HepG2 (cell line): ENCODE measurements around the gene ICAM5. TPM values are rescaled to one million over a fixed set of nuclear protein-coding genes. Genes with fewer than 3 reads are reported as not detected.

Source experiments
- GABPA ChIP-seq, 2 experiments: IDR thresholded peaks; 2 replicates each; pipeline ENCODE4 v1.6.1; 2011 to 2016; ENCODE audit warnings: low read depth in 2 of 2, low read length in 1 of 2, missing biosample characterization in 1 of 2, missing genetic modification characterization in 1 of 2
- IRF9 ChIP-seq: sonication (generic); formaldehyde crosslinking; IDR thresholded peaks from 2 replicates; pipeline ENCODE4 v1.8.0; 2022; ENCODE audit warnings: missing genetic modification reagents, mild to moderate bottlenecking, borderline replicate concordance
- PBX2 ChIP-seq: IDR thresholded peaks from 2 replicates; pipeline ENCODE4 v1.6.1; 2016; ENCODE audit warnings: control low read depth
- RXRB ChIP-seq: IDR thresholded peaks from 2 replicates; pipeline ENCODE4 v1.6.1; 2016; ENCODE audit warnings: borderline replicate concordance, missing genetic modification reagents, missing compliant biosample characterization
- ZFY ChIP-seq: sonication (generic); formaldehyde crosslinking; IDR thresholded peaks from 2 replicates; pipeline ENCODE4 v1.4.0; 2020; ENCODE audit warnings: missing genetic modification reagents
- ZNF329 ChIP-seq: sonication (generic); formaldehyde crosslinking; IDR thresholded peaks from 2 replicates; pipeline ENCODE4 v1.9.0; 2021; ENCODE audit warnings: low read depth, mild to moderate bottlenecking, missing genetic modification reagents
- ZNF615 ChIP-seq: sonication (generic); formaldehyde crosslinking; IDR thresholded peaks from 2 replicates; pipeline ENCODE4 v1.5.0; 2020; ENCODE audit warnings: mild to moderate bottlenecking, missing genetic modification reagents, borderline replicate concordance
- ZNF687 ChIP-seq: sonication (generic); formaldehyde crosslinking; IDR thresholded peaks from 2 replicates; pipeline ENCODE4 v1.5.1; 2020; ENCODE audit warnings: mild to moderate bottlenecking, missing genetic modification reagents, moderate library complexity
- ZNF749 ChIP-seq: sonication (generic); formaldehyde crosslinking; IDR thresholded peaks from 2 replicates; pipeline ENCODE4 v1.8.0; 2022; ENCODE audit warnings: mild to moderate bottlenecking, missing genetic modification reagents, moderate library complexity, borderline replicate concordance
- ZNF878 ChIP-seq: sonication (generic); formaldehyde crosslinking; IDR thresholded peaks from 2 replicates; pipeline ENCODE4 v1.8.1; 2023; ENCODE audit warnings: mild to moderate bottlenecking, missing genetic modification reagents, moderate library complexity
- polyA plus RNA-seq, 8 experiments: library from polyadenylated mRNA; depleted of rRNA in 3 of 8; stranded (reverse) in 7 of 8; unstranded in 1 of 8; fragments of >200 nt; fragmentation: Illumina TruSeq in 4 of 8; extraction: Trizol in 4 of 8; gene quantifications; 2 replicates each; pipeline versions ENCODE4 v1.2.1 to v1.2.3, GENCODE V29; 2011 to 2016; ENCODE audit warnings: low read depth in 4 of 8, missing spikeins in 1 of 8, mixed read lengths in 1 of 8; ENCODE audit not compliant: insufficient read depth in 1 of 8
- total RNA-seq, 5 experiments: library from RNA; depleted of rRNA; stranded (reverse); fragments of >200 nt; fragmentation: Illumina TruSeq; extraction: Trizol; gene quantifications; 2 replicates each; pipeline ENCODE4 v1.2.3, GENCODE V29; 2016; ENCODE audit warnings: low read depth in 1 of 5
- TF ChIP-seq, protein P1 (sequence below): sonication (generic); formaldehyde crosslinking; IDR thresholded peaks from 2 replicates; pipeline ENCODE4 v1.8.1; 2022; ENCODE audit warnings: mild to moderate bottlenecking, missing genetic modification reagents
- TF ChIP-seq, protein P2 (sequence below): sonication (generic); formaldehyde crosslinking; IDR thresholded peaks from 2 replicates; pipeline ENCODE4 v1.5.1; 2020; ENCODE audit warnings: mild to moderate bottlenecking, missing genetic modification reagents, moderate library complexity
- TF ChIP-seq, protein P3 (sequence below): sonication (generic); formaldehyde crosslinking; IDR thresholded peaks from 2 replicates; pipeline ENCODE4 v1.5.1; 2020; ENCODE audit warnings: mild to moderate bottlenecking, missing genetic modification reagents

ICAM5 gene
- total and polyA plus RNA-seq, 2 of the 13 experiments (the other 11 are each of a cell fraction or from before 2014, with no cell fraction given) = 0.46 to 1.6 TPM

- TF ChIP-seq ZFY (CRISPR knock-in tag) (peak; percentile 70), ZNF687 (CRISPR knock-in tag) (peak; percentile 78), ZNF329 (no peak), IRF9 (CRISPR knock-in tag) (peak; percentile 39; the same call in 1 of the 2 replicates), ZNF749 (CRISPR knock-in tag) (no peak), PBX2 (no peak), ZNF878 (no peak), GABPA (IDR thresholded peaks at IDR 0.05; ENCODE audit: low read depth, low read length) (peak; percentile 33; the same call in 1 of the 2 replicates), GABPA (CRISPR knock-in tag; IDR thresholded peaks at IDR 0.05; ENCODE audit: low read depth) (peak; percentile 48; the same call in 1 of the 2 replicates), RXRB (CRISPR knock-in tag) (no peak), ZNF615 (no peak)
- TF ChIP-seq, protein P1, sequence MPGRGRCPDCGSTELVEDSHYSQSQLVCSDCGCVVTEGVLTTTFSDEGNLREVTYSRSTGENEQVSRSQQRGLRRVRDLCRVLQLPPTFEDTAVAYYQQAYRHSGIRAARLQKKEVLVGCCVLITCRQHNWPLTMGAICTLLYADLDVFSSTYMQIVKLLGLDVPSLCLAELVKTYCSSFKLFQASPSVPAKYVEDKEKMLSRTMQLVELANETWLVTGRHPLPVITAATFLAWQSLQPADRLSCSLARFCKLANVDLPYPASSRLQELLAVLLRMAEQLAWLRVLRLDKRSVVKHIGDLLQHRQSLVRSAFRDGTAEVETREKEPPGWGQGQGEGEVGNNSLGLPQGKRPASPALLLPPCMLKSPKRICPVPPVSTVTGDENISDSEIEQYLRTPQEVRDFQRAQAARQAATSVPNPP (CRISPR knock-in tag) = no peak
- TF ChIP-seq, protein P2, sequence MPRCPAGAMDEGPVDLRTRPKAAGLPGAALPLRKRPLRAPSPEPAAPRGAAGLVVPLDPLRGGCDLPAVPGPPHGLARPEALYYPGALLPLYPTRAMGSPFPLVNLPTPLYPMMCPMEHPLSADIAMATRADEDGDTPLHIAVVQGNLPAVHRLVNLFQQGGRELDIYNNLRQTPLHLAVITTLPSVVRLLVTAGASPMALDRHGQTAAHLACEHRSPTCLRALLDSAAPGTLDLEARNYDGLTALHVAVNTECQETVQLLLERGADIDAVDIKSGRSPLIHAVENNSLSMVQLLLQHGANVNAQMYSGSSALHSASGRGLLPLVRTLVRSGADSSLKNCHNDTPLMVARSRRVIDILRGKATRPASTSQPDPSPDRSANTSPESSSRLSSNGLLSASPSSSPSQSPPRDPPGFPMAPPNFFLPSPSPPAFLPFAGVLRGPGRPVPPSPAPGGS (CRISPR knock-in tag) = no peak
- TF ChIP-seq, protein P3, sequence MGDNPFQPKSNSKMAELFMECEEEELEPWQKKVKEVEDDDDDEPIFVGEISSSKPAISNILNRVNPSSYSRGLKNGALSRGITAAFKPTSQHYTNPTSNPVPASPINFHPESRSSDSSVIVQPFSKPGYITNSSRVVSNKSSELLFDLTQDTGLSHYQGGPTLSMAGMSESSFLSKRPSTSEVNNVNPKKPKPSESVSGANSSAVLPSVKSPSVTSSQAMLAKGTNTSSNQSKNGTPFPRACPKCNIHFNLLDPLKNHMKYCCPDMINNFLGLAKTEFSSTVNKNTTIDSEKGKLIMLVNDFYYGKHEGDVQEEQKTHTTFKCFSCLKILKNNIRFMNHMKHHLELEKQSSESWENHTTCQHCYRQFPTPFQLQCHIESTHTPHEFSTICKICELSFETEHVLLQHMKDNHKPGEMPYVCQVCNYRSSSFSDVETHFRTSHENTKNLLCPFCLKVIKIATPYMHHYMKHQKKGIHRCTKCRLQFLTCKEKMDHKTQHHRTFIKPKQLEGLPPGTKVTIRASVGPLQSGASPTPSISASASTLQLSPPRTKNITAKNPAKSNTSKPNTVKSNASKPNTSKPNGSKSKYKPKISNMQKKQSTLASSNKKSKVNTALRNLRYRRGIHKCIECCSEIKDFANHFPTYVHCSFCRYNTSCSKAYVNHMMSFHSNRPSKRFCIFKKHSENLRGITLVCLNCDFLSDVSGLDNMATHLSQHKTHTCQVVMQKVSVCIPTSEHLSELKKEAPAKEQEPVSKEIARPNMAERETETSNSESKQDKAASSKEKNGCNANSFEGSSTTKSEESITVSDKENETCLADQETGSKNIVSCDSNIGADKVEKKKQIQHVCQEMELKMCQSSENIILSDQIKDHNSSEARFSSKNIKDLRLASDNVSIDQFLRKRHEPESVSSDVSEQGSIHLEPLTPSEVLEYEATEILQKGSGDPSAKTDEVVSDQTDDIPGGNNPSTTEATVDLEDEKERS (CRISPR knock-in tag) = no peak
Measured at GRCh38 chr19:10334588-10335351, 45.0 kb downstream of the ICAM5 start (continued).
